ENCODE data around the gene NUP210L. TPM values are rescaled to one million over a fixed set of nuclear protein-coding genes. Genes with fewer than 3 reads are reported as not detected.
A peak's percentile ranks its signal among the peaks of the same experiment; 100 is the strongest.

The NUP210L gene
- total and polyA plus RNA-seq, 2 of the 13 experiments (the other 11 are each of a cell fraction or from before 2014, with no cell fraction given) = not detected

DNA sequence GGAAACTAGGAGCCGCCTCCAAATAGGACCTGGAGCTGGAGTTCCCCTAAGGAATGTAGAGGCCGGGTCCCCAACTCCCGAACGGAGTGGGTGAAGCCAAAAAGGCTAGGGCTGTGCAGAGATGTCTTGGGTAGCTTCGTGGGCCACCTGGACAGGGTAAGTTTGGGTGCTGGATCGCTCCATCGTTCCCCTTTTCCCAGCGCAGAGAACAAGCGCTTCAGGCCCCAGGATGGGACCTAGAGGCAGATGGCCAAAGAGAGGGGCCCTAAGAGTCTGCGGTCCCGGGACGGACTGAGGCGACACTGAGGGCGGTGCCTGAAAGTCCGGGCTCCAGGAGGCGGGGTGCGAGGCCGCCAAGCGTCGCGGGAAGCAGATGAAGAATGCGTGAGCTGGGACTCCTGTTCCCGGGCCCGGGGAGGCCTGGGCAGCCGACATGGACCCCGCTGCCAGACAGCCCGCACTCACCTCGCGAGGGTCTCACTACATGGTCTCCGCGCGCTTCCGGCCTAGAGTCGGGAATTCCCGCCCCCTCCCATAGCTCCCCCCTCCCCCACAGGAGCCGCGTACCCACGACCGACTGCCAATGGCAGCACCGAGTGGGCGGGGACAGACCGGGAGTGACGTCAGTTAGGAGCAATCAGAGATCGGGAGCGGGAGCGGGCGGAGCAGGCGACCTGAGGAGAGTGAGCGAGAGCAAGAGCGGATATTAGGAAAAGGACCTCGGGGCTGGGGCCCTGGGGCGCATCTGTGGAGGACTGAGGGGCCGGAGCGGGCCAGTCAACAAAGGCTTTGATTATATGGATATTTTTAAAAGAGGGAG, 191.6 kb downstream of the NUP210L start, which contains the start of gene SLC39A1 (continued):
- TF ChIP-seq, protein P1, sequence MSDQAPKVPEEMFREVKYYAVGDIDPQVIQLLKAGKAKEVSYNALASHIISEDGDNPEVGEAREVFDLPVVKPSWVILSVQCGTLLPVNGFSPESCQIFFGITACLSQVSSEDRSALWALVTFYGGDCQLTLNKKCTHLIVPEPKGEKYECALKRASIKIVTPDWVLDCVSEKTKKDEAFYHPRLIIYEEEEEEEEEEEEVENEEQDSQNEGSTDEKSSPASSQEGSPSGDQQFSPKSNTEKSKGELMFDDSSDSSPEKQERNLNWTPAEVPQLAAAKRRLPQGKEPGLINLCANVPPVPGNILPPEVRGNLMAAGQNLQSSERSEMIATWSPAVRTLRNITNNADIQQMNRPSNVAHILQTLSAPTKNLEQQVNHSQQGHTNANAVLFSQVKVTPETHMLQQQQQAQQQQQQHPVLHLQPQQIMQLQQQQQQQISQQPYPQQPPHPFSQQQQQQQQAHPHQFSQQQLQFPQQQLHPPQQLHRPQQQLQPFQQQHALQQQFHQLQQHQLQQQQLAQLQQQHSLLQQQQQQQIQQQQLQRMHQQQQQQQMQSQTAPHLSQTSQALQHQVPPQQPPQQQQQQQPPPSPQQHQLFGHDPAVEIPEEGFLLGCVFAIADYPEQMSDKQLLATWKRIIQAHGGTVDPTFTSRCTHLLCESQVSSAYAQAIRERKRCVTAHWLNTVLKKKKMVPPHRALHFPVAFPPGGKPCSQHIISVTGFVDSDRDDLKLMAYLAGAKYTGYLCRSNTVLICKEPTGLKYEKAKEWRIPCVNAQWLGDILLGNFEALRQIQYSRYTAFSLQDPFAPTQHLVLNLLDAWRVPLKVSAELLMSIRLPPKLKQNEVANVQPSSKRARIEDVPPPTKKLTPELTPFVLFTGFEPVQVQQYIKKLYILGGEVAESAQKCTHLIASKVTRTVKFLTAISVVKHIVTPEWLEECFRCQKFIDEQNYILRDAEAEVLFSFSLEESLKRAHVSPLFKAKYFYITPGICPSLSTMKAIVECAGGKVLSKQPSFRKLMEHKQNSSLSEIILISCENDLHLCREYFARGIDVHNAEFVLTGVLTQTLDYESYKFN (CRISPR knock-in tag; conservative IDR thresholded peaks at IDR 0.05) = peak; percentile 17; the same call in 1 of the 2 replicates
- TF ChIP-seq, protein P2, sequence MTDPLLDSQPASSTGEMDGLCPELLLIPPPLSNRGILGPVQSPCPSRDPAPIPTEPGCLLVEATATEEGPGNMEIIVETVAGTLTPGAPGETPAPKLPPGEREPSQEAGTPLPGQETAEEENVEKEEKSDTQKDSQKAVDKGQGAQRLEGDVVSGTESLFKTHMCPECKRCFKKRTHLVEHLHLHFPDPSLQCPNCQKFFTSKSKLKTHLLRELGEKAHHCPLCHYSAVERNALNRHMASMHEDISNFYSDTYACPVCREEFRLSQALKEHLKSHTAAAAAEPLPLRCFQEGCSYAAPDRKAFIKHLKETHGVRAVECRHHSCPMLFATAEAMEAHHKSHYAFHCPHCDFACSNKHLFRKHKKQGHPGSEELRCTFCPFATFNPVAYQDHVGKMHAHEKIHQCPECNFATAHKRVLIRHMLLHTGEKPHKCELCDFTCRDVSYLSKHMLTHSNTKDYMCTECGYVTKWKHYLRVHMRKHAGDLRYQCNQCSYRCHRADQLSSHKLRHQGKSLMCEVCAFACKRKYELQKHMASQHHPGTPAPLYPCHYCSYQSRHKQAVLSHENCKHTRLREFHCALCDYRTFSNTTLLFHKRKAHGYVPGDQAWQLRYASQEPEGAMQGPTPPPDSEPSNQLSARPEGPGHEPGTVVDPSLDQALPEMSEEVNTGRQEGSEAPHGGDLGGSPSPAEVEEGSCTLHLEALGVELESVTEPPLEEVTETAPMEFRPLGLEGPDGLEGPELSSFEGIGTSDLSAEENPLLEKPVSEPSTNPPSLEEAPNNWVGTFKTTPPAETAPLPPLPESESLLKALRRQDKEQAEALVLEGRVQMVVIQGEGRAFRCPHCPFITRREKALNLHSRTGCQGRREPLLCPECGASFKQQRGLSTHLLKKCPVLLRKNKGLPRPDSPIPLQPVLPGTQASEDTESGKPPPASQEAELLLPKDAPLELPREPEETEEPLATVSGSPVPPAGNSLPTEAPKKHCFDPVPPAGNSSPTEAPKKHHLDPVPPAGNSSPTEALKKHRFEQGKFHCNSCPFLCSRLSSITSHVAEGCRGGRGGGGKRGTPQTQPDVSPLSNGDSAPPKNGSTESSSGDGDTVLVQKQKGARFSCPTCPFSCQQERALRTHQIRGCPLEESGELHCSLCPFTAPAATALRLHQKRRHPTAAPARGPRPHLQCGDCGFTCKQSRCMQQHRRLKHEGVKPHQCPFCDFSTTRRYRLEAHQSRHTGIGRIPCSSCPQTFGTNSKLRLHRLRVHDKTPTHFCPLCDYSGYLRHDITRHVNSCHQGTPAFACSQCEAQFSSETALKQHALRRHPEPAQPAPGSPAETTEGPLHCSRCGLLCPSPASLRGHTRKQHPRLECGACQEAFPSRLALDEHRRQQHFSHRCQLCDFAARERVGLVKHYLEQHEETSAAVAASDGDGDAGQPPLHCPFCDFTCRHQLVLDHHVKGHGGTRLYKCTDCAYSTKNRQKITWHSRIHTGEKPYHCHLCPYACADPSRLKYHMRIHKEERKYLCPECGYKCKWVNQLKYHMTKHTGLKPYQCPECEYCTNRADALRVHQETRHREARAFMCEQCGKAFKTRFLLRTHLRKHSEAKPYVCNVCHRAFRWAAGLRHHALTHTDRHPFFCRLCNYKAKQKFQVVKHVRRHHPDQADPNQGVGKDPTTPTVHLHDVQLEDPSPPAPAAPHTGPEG (CRISPR knock-in tag; IDR thresholded peaks at IDR 0.05) = peak; percentile 67
- TF ChIP-seq, protein P3, sequence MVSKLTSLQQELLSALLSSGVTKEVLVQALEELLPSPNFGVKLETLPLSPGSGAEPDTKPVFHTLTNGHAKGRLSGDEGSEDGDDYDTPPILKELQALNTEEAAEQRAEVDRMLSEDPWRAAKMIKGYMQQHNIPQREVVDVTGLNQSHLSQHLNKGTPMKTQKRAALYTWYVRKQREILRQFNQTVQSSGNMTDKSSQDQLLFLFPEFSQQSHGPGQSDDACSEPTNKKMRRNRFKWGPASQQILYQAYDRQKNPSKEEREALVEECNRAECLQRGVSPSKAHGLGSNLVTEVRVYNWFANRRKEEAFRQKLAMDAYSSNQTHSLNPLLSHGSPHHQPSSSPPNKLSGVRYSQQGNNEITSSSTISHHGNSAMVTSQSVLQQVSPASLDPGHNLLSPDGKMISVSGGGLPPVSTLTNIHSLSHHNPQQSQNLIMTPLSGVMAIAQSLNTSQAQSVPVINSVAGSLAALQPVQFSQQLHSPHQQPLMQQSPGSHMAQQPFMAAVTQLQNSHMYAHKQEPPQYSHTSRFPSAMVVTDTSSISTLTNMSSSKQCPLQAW (CRISPR knock-in tag; IDR thresholded peaks at IDR 0.05) = peak; percentile 65; the same call in 1 of the 2 replicates
- TF ChIP-seq IRF2 (CRISPR knock-in tag; IDR thresholded peaks at IDR 0.05) (peak; percentile 13; the same call in 1 of the 2 replicates), HOXD1 (CRISPR knock-in tag; IDR thresholded peaks at IDR 0.05) (0 out of 2 replicates have a peak, but pooled peaks have one; percentile 55), ONECUT2 (CRISPR knock-in tag; IDR thresholded peaks at IDR 0.05) (0 out of 2 replicates have a peak, but pooled peaks have one; percentile 6), TARDBP (CRISPR knock-in tag; IDR thresholded peaks at IDR 0.05) (peak; percentile 9; the same call in 1 of the 2 replicates), CREB1 (IDR thresholded peaks at IDR 0.05) (peak; percentile 95), CREB1 (CRISPR knock-in tag; IDR thresholded peaks at IDR 0.05) (peak; percentile 90), NCOR1 (IDR thresholded peaks at IDR 0.05; ENCODE audit: borderline replicate concordance, low read length) (0 out of 2 replicates have a peak, but pooled peaks have one; percentile 15), TAF15 (IDR thresholded peaks at IDR 0.05; ENCODE audit: low read depth, low read length, poor library complexity, severe bottlenecking) (peak; percentile 23)
- TF ChIP-seq, protein P4, sequence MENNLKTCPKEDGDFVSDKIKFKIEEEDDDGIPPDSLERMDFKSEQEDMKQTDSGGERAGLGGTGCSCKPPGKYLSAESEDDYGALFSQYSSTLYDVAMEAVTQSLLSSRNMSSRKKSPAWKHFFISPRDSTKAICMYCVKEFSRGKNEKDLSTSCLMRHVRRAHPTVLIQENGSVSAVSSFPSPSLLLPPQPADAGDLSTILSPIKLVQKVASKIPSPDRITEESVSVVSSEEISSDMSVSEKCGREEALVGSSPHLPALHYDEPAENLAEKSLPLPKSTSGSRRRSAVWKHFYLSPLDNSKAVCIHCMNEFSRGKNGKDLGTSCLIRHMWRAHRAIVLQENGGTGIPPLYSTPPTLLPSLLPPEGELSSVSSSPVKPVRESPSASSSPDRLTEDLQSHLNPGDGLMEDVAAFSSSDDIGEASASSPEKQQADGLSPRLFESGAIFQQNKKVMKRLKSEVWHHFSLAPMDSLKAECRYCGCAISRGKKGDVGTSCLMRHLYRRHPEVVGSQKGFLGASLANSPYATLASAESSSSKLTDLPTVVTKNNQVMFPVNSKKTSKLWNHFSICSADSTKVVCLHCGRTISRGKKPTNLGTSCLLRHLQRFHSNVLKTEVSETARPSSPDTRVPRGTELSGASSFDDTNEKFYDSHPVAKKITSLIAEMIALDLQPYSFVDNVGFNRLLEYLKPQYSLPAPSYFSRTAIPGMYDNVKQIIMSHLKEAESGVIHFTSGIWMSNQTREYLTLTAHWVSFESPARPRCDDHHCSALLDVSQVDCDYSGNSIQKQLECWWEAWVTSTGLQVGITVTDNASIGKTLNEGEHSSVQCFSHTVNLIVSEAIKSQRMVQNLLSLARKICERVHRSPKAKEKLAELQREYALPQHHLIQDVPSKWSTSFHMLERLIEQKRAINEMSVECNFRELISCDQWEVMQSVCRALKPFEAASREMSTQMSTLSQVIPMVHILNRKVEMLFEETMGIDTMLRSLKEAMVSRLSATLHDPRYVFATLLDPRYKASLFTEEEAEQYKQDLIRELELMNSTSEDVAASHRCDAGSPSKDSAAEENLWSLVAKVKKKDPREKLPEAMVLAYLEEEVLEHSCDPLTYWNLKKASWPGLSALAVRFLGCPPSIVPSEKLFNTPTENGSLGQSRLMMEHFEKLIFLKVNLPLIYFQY (CRISPR knock-in tag; IDR thresholded peaks at IDR 0.05; ENCODE audit: borderline replicate concordance) = peak; percentile 25; the same call in 1 of the 2 replicates

All from HepG2 (cell line).